Measurements from ENCODE around the gene NUDCD3. TPM values are rescaled to one million over a fixed set of nuclear protein-coding genes. Genes with fewer than 3 reads are reported as not detected.

Gene NUDCD3
- total and polyA plus RNA-seq, 2 experiments from 2014 or later: 35.7 to 42.7 TPM

- Histone ChIP-seq H3K27me3 (ENCODE audit: insufficient read depth) (no peaks in the 10 kb centered on the region), H3K4me2 (no peak overlapping the region), H3K36me3 (ENCODE audit: insufficient read depth) (no peaks in the 10 kb centered on the region; the same call in 1 of the 2 replicates), H3K4me1 (ENCODE audit: insufficient read depth) (no peaks in the 10 kb centered on the region), H3K27ac (ENCODE audit: low read depth) (no peak overlapping the region), H3K4me3 (no peak overlapping the region), H2AFZ (no peak overlapping the region), H3K79me2 (replicated peaks; ENCODE audit: insufficient read depth) (no peaks in the 10 kb centered on the region), H3K9me2 (ENCODE audit: insufficient read depth) (no peaks in the 10 kb centered on the region), H3F3A (replicated peaks; ENCODE audit: low read depth) (no peaks in the 10 kb centered on the region), H4K20me1 (replicated peaks; ENCODE audit: insufficient read depth) (no peaks in the 10 kb centered on the region; the same call in 1 of the 2 replicates)
- DNase-seq (ENCODE audit: low spot score) (no peak), ATAC-seq (no peak)
- H3K27me3 Mint-ChIP-seq (ENCODE audit: insufficient read depth, low read depth, poor library complexity): peaks cover under 1% of the 10 kb centered on the region
- no peak for TF ChIP-seq CREB1 (CRISPR knock-in tag; IDR thresholded peaks at IDR 0.05; ENCODE audit: low read depth)
- no peaks in the 10 kb centered on the region for H3K9me3 Mint-ChIP-seq
- H3K27ac Mint-ChIP-seq: no peak overlapping the region
- H3K4me3 Mint-ChIP-seq: no peak overlapping the region
- no peaks in the 10 kb centered on the region; the same call in 1 of the 3 replicates for H3K36me3 Mint-ChIP-seq (ENCODE audit: low read depth)
- H3K4me1 Mint-ChIP-seq: no peaks in the 10 kb centered on the region
Observed at GRCh38 chr7:44384586-44385433, 105.6 kb downstream of the NUDCD3 start.

DNA sequence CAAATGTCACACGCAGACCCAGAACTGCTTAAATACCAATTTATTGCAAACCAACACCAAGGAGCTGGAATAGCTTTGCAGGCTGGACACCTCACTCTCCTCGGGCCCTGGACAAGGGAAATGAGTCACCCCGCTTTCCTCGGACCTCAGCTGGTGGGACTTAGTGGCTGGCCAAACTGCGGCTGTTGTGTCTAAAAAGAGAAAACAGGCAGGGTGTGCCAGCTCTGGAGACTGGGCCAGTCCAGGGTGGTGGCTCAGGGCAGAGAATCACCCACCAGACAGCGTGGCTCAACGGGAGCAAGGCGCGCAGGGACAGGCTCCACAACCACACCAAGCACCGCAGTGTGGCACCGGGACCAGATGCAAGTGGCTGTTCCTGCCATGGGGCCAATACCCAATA is 106.9 kb downstream of the NUDCD3 start:
- Histone ChIP-seq H3K4me2 (no peak overlapping the region), H2AFZ (no peak overlapping the region), H3K36me3 (ENCODE audit: insufficient read depth) (no peaks in the 10 kb centered on the region; the same call in 1 of the 2 replicates), H3K27ac (ENCODE audit: low read depth) (no peak overlapping the region), H3F3A (replicated peaks; ENCODE audit: low read depth) (no peaks in the 10 kb centered on the region), H4K20me1 (replicated peaks; ENCODE audit: insufficient read depth) (no peaks in the 10 kb centered on the region; the same call in 1 of the 2 replicates), H3K79me2 (replicated peaks; ENCODE audit: insufficient read depth) (no peaks in the 10 kb centered on the region), H3K9me2 (ENCODE audit: insufficient read depth) (no peaks in the 10 kb centered on the region), H3K27me3 (ENCODE audit: insufficient read depth) (no peaks in the 10 kb centered on the region), H3K4me3 (no peak overlapping the region), H3K4me1 (ENCODE audit: insufficient read depth) (no peaks in the 10 kb centered on the region)
- Mint-ChIP-seq H3K9me3 (no peaks in the 10 kb centered on the region), H3K4me1 (no peaks in the 10 kb centered on the region; the same call in 2 of the 3 replicates), H3K36me3 (ENCODE audit: low read depth) (no peaks in the 10 kb centered on the region; the same call in 1 of the 3 replicates), H3K4me3 (no peak overlapping the region), H3K27ac (no peak overlapping the region), H3K27me3 (ENCODE audit: insufficient read depth, low read depth, poor library complexity) (peaks cover 7% of the 10 kb centered on the region)
- DNase-seq (ENCODE audit: low spot score) (no peak), ATAC-seq (no peak)
- TF ChIP-seq, protein P1, sequence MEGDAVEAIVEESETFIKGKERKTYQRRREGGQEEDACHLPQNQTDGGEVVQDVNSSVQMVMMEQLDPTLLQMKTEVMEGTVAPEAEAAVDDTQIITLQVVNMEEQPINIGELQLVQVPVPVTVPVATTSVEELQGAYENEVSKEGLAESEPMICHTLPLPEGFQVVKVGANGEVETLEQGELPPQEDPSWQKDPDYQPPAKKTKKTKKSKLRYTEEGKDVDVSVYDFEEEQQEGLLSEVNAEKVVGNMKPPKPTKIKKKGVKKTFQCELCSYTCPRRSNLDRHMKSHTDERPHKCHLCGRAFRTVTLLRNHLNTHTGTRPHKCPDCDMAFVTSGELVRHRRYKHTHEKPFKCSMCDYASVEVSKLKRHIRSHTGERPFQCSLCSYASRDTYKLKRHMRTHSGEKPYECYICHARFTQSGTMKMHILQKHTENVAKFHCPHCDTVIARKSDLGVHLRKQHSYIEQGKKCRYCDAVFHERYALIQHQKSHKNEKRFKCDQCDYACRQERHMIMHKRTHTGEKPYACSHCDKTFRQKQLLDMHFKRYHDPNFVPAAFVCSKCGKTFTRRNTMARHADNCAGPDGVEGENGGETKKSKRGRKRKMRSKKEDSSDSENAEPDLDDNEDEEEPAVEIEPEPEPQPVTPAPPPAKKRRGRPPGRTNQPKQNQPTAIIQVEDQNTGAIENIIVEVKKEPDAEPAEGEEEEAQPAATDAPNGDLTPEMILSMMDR (conservative IDR thresholded peaks at IDR 0.05; ENCODE audit: low read depth in 2 of 2): no peak
- TF ChIP-seq EZH2phosphoT487 (IDR thresholded peaks at IDR 0.05; ENCODE audit: unreplicated experiment): no peak
- TF ChIP-seq JUNB (IDR thresholded peaks at IDR 0.05; ENCODE audit: unreplicated experiment): no peak
- TF ChIP-seq, protein P2, sequence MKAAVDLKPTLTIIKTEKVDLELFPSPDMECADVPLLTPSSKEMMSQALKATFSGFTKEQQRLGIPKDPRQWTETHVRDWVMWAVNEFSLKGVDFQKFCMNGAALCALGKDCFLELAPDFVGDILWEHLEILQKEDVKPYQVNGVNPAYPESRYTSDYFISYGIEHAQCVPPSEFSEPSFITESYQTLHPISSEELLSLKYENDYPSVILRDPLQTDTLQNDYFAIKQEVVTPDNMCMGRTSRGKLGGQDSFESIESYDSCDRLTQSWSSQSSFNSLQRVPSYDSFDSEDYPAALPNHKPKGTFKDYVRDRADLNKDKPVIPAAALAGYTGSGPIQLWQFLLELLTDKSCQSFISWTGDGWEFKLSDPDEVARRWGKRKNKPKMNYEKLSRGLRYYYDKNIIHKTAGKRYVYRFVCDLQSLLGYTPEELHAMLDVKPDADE (IDR thresholded peaks at IDR 0.05): no peak
- TF ChIP-seq EZH2 (IDR thresholded peaks at IDR 0.05; ENCODE audit: low read depth, unreplicated experiment): no peak
- TF ChIP-seq POLR2AphosphoS5 (IDR thresholded peaks at IDR 0.05; ENCODE audit: low read depth): no peak
- TF ChIP-seq ZNF331 (CRISPR knock-in tag; IDR thresholded peaks at IDR 0.05; ENCODE audit: low read depth): no peak
- TF ChIP-seq, protein P3, sequence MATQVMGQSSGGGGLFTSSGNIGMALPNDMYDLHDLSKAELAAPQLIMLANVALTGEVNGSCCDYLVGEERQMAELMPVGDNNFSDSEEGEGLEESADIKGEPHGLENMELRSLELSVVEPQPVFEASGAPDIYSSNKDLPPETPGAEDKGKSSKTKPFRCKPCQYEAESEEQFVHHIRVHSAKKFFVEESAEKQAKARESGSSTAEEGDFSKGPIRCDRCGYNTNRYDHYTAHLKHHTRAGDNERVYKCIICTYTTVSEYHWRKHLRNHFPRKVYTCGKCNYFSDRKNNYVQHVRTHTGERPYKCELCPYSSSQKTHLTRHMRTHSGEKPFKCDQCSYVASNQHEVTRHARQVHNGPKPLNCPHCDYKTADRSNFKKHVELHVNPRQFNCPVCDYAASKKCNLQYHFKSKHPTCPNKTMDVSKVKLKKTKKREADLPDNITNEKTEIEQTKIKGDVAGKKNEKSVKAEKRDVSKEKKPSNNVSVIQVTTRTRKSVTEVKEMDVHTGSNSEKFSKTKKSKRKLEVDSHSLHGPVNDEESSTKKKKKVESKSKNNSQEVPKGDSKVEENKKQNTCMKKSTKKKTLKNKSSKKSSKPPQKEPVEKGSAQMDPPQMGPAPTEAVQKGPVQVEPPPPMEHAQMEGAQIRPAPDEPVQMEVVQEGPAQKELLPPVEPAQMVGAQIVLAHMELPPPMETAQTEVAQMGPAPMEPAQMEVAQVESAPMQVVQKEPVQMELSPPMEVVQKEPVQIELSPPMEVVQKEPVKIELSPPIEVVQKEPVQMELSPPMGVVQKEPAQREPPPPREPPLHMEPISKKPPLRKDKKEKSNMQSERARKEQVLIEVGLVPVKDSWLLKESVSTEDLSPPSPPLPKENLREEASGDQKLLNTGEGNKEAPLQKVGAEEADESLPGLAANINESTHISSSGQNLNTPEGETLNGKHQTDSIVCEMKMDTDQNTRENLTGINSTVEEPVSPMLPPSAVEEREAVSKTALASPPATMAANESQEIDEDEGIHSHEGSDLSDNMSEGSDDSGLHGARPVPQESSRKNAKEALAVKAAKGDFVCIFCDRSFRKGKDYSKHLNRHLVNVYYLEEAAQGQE (IDR thresholded peaks at IDR 0.05; ENCODE audit: unreplicated experiment): no peak
- no peak for TF ChIP-seq STAT1 (IDR thresholded peaks at IDR 0.05; ENCODE audit: unreplicated experiment)
